HCT116 (cell line): ENCODE results near the gene IKZF3. TPM values are rescaled to one million over a fixed set of nuclear protein-coding genes. Genes with fewer than 3 reads are reported as not detected.

Experiments
- ATAC-seq: fragments of 200-7000 bp; cut with Tn5 transposase; 2 replicates; pipeline ENCODE4 v1.9.1; 2020; ENCODE audit warnings: mild to moderate bottlenecking, moderate library complexity
- BruUV-seq: library from RNA; stranded (reverse); fragments of 400-500 nt; replicated peaks from 2 replicates; lab custom pipeline; 2021; lab: Mats Ljungman, UMichigan
- CTCF ChIA-PET: fragments of 300-600 bp; sonication (Branson Sonifier 250); formaldehyde crosslinking; loops from one replicate; lab custom pipeline; 2021; ENCODE audit warnings: antibody characterized with exemption; lab: Charles Lee
- POLR2A ChIA-PET: fragments of 300-600, 350-600 bp; sonication (Branson Sonifier 250); formaldehyde crosslinking; loops from one replicate; lab custom pipeline; 2021; ENCODE audit warnings: antibody characterized with exemption; lab: Charles Lee
- RAD21 ChIA-PET, 2 experiments: fragments of 300-600 bp; sonication (Branson Sonifier 250); formaldehyde crosslinking; loops; one replicate each; lab custom pipeline; 2023; ENCODE audit warnings: low total read pairs in 2 of 2; ENCODE audit not compliant: uncharacterized antibody in 2 of 2, unreplicated experiment in 2 of 2, low non-redundant PET in 1 of 2; lab: Charles Lee
- DNase-seq: peaks from one replicate; pipeline ENCODE4 v3.0.0-alpha.2; 2010; ENCODE audit warnings: low read depth, low spot score
- H2AFZ ChIP-seq: fragments of 200-600 bp; shearing (Covaris generic), sonication (generic); 2 replicates; pipeline ENCODE4 v1.6.1; 2017; ENCODE audit warnings: low read depth, mixed run types, mixed read lengths, antibody characterized with exemption, low read length; ENCODE audit not compliant: poor library complexity, severe bottlenecking
- H3K27ac ChIP-seq: 2 replicates; pipeline ENCODE4 v1.5.1; 2012; ENCODE audit warnings: low read depth, low read length
- H3K27me3 ChIP-seq: fragments of 200-600 bp; sonication (generic); 2 replicates; pipeline ENCODE4 v1.6.1; 2016; ENCODE audit warnings: mixed run types, low read length, mixed read lengths; ENCODE audit not compliant: insufficient read depth
- H3K36me3 ChIP-seq, 2 experiments: fragments of 200-500 bp in 1 of 2; fragments of 200-600 bp in 1 of 2; sonication (Bioruptor generic) in 1 of 2; sonication (generic) in 1 of 2; 2 replicates each; pipeline versions ENCODE4 v1.5.1 to v1.6.1; 2014 to 2016; ENCODE audit warnings: low read length in 2 of 2, inconsistent platforms in 1 of 2, mixed read lengths in 1 of 2, mixed run types in 1 of 2; ENCODE audit not compliant: insufficient read depth in 2 of 2, control insufficient read depth in 1 of 2
- H3K4me1 ChIP-seq, 2 experiments: fragments of 200-600 bp in 1 of 2; sonication (generic) in 1 of 2; 2 replicates each; pipeline versions ENCODE4 v1.5.1 to v1.6.1; 2012 to 2017; ENCODE audit warnings: low read length in 2 of 2, inconsistent platforms in 1 of 2, mild to moderate bottlenecking in 1 of 2, mixed read lengths in 1 of 2, mixed run types in 1 of 2, moderate library complexity in 1 of 2; ENCODE audit not compliant: insufficient read depth in 2 of 2, control insufficient read depth in 1 of 2
- H3K4me2 ChIP-seq: fragments of 200-600 bp; sonication (generic); 2 replicates; pipeline ENCODE4 v1.6.1; 2017; ENCODE audit warnings: mixed run types, low read length, mixed read lengths
- H3K4me3 ChIP-seq, 2 experiments: fragments of 200-600 bp in 1 of 2; sonication (generic) in 1 of 2; replicated peaks in 1 of 2; 2 replicates each; pipeline ENCODE4 v1.5.1; 2011 to 2016; ENCODE audit warnings: low read length in 2 of 2, control low read depth in 1 of 2, low read depth in 1 of 2, mild to moderate bottlenecking in 1 of 2, mixed read lengths in 1 of 2, mixed run types in 1 of 2
- H3K79me2 ChIP-seq: fragments of 200-600 bp; sonication (generic); 2 replicates; pipeline ENCODE4 v1.6.1; 2017; ENCODE audit warnings: mild to moderate bottlenecking, mixed run types, low read length, moderate library complexity, mixed read lengths; ENCODE audit not compliant: insufficient read depth
- H3K9ac ChIP-seq: fragments of 200-600 bp; sonication (generic); 2 replicates; pipeline ENCODE4 v1.6.1; 2016; ENCODE audit warnings: low read length, mixed read lengths
- H3K9me2 ChIP-seq: fragments of 200-600 bp; sonication (generic), shearing (Covaris generic); 2 replicates; pipeline ENCODE4 v1.6.1; 2017; ENCODE audit warnings: mixed run types, mild to moderate bottlenecking, moderate library complexity; ENCODE audit not compliant: insufficient read depth
- H3K9me3 ChIP-seq, 2 experiments: fragments of 200-500 bp in 1 of 2; fragments of 200-600 bp in 1 of 2; sonication (Bioruptor generic) in 1 of 2; sonication (generic) in 1 of 2; 2 replicates each; pipeline ENCODE4 v1.6.1; 2014 to 2017; ENCODE audit warnings: low read length in 2 of 2, mixed read lengths in 2 of 2, inconsistent platforms in 1 of 2, low read depth in 1 of 2, mild to moderate bottlenecking in 1 of 2, mixed run types in 1 of 2, moderate library complexity in 1 of 2; ENCODE audit not compliant: control insufficient read depth in 1 of 2, insufficient read depth in 1 of 2
- H4K20me1 ChIP-seq: fragments of 200-600 bp; sonication (generic), shearing (Covaris generic); 2 replicates; pipeline ENCODE4 v1.6.1; 2017; ENCODE audit warnings: mixed run types, mild to moderate bottlenecking, moderate library complexity; ENCODE audit not compliant: insufficient read depth
- ATF3 ChIP-seq: IDR thresholded peaks from 2 replicates; pipeline ENCODE4 v1.6.1; 2012
- CBX3 ChIP-seq: IDR thresholded peaks from 2 replicates; pipeline ENCODE4 v1.6.1; 2012; ENCODE audit warnings: low read depth
- EGR1 ChIP-seq: IDR thresholded peaks from 2 replicates; pipeline ENCODE4 v1.6.1; 2012; ENCODE audit warnings: low read depth
- JUND ChIP-seq: IDR thresholded peaks from 2 replicates; pipeline ENCODE4 v1.6.1; 2012
- MAX ChIP-seq: IDR thresholded peaks from 2 replicates; pipeline ENCODE4 v1.6.1; 2012
- POLR2AphosphoS5 ChIP-seq: IDR thresholded peaks from 2 replicates; pipeline ENCODE4 v1.6.1; 2011; ENCODE audit warnings: mild to moderate bottlenecking, low read depth, low read length, moderate library complexity
- SIN3A ChIP-seq: IDR thresholded peaks from 2 replicates; pipeline ENCODE4 v1.6.1; 2012; ENCODE audit warnings: low read depth
- SP1 ChIP-seq: IDR thresholded peaks from 2 replicates; pipeline ENCODE4 v1.6.1; 2012; ENCODE audit warnings: low read depth
- TCF7L2 ChIP-seq: IDR thresholded peaks from 2 replicates; pipeline ENCODE4 v1.7.0; 2011; ENCODE audit warnings: borderline replicate concordance, inconsistent platforms; ENCODE audit not compliant: insufficient read depth, insufficient read length; ENCODE audit errors: extremely low read depth
- ZNF274 ChIP-seq: fragments of 200-500 bp; sonication (Bioruptor generic); IDR thresholded peaks from 2 replicates; pipeline ENCODE4 v1.6.1; 2014; ENCODE audit warnings: mild to moderate bottlenecking, low read depth, low read length, inconsistent platforms
- intact Hi-C: fragments of 100-400 bp; cut with micrococcal nuclease; formaldehyde crosslinking; loops from 2 replicates; pipeline ENCODE4 v1.10.0; 2022
- total RNA-seq: library from RNA; stranded (reverse); gene quantifications from one replicate; pipeline ENCODE4 v1.2.1, GENCODE V29; 2021; ENCODE audit not compliant: unreplicated experiment

IKZF3 gene
- total RNA-seq, 1 experiment from 2014 or later: 0.30 TPM

GRCh38 chr17:39738983-39739884, 124.9 kb downstream of the IKZF3 start:
- Histone ChIP-seq H3K36me3 (peaks cover 5 to 8% of the 10 kb centered on the region in 2 experiments; a peak in 1 of 4 replicates), H3K79me2 (peaks cover 22% of the 10 kb centered on the region; the same call in 1 of the 2 replicates), H3K9me3 (no peaks in the 10 kb centered on the region), H3K4me3 (peak overlapping the region; percentile 69 to 84), H3K27ac (peak overlapping the region; percentile 92)
- TF ChIP-seq SP1 (peak; percentile 72), TCF7L2 (peak; percentile 16), CBX3 (no peak), ZNF274 (no peak), EGR1 (peak; percentile 41; the same call in 1 of the 2 replicates), JUND (no peak), ATF3 (no peak), SIN3A (peak; percentile 87; the same call in 1 of the 2 replicates), POLR2AphosphoS5 (peak; percentile 31), MAX (peak; percentile 83; the same call in 1 of the 2 replicates)
- TF ChIP-seq, all 23 proteins: peak for 6
- TSS peak; percentile 38 for BruUV-seq
- CTCF ChIA-PET: interaction anchor here (1.0 to 2.3 kb wide), 4 partner anchors 9 to 118 kb away, joined by 3 to 16 read pairs (median 6); partner anchors contain the start of gene MIEN1
- Histone ChIP-seq H3K4me1 (peaks cover 34 to 59% of the 10 kb centered on the region in 2 experiments), H3K9ac (peak overlapping the region; percentile 77), H3K9me2 (no peaks in the 10 kb centered on the region), H3K4me2 (peak overlapping the region; percentile 100), H2AFZ (no peak overlapping the region), H3K27me3 (no peaks in the 10 kb centered on the region), H4K20me1 (no peaks in the 10 kb centered on the region)
- intact Hi-C loops: loop anchor here (5.0 to 10.0 kb wide), 2 partner anchors 117 to 216 kb away; no protein-coding TSS in a partner anchor
- DNase-seq: peak; percentile 34
- RAD21 ChIA-PET: interaction anchor here in 1 of 2 experiments (0.6 kb wide), 1 partner anchor 116 kb away, joined by 3 read pairs; no protein-coding TSS in a partner anchor
- ATAC-seq: peak; percentile 52
- POLR2A ChIA-PET: interaction anchor here (0.6 to 1.2 kb wide), 9 partner anchors 9 to 926 kb away, joined by 3 to 9 read pairs (median 5); partner anchors contain the start of genes ERBB2 and KRT222
